Endothelial cell of umbilical vein (primary cell): Measurements from ENCODE around the gene ETV7. TPM values are rescaled to one million over a fixed set of nuclear protein-coding genes. Genes with fewer than 3 reads are reported as not detected.

Experiments used
- BruUV-seq: library from RNA; stranded (reverse); fragments of 400-500 nt; replicated peaks from 2 replicates; lab custom pipeline; 2021; lab: Mats Ljungman, UMichigan
- CTCF ChIA-PET: fragments of 300-600, 350-600 bp; sonication (Branson Sonifier 250); formaldehyde crosslinking; loops from one replicate; lab custom pipeline; 2021; ENCODE audit warnings: antibody characterized with exemption, inconsistent platforms; lab: Charles Lee
- POLR2A ChIA-PET: fragments of 300-600, 350-600 bp; sonication (Branson Sonifier 250); formaldehyde crosslinking; loops from one replicate; lab custom pipeline; 2021; ENCODE audit warnings: antibody characterized with exemption, inconsistent platforms; lab: Charles Lee
- DNase-seq: peaks from one replicate; pipeline ENCODE4 v3.0.0-alpha.2; 2011; ENCODE audit warnings: low read depth, low spot score
- FAIRE-seq: peaks from 2 replicates; lab custom pipeline; 2011; peaks lifted over from hg19 to GRCh38; lab: Jason Lieb, UNC
- H2AFZ ChIP-seq: 2 replicates; pipeline ENCODE4 v1.6.0; 2012; ENCODE audit warnings: low read depth, low read length, control low read depth, inconsistent platforms
- H3K27ac ChIP-seq: 2 replicates; pipeline ENCODE4 v1.5.1; 2011; ENCODE audit warnings: low read depth, mild to moderate bottlenecking, control low read depth, low read length, moderate library complexity; ENCODE audit not compliant: insufficient read depth
- H3K27me3 ChIP-seq, 2 experiments: 2 replicates each; pipeline versions ENCODE4 v1.6.0 to v1.6.1; 2011; ENCODE audit warnings: low read length in 2 of 2, mixed read lengths in 1 of 2; ENCODE audit not compliant: control insufficient read depth in 2 of 2, insufficient read depth in 2 of 2
- H3K36me3 ChIP-seq, 2 experiments: 2 replicates in 1 of 2; 3 replicates in 1 of 2; pipeline ENCODE4 v1.5.1; 2011; ENCODE audit warnings: low read length in 2 of 2, mild to moderate bottlenecking in 1 of 2, moderate library complexity in 1 of 2; ENCODE audit not compliant: control insufficient read depth in 2 of 2, insufficient read depth in 2 of 2; ENCODE audit errors: extremely low read depth in 1 of 2
- H3K4me1 ChIP-seq: 3 replicates; pipeline ENCODE4 v1.5.1; 2011; ENCODE audit warnings: mild to moderate bottlenecking, low read length; ENCODE audit not compliant: control insufficient read depth, insufficient read depth; ENCODE audit errors: extremely low read depth
- H3K4me2 ChIP-seq: 2 replicates; pipeline ENCODE4 v1.6.1; 2011; ENCODE audit warnings: low read length, control low read depth, mixed read lengths; ENCODE audit not compliant: insufficient read depth
- H3K4me3 ChIP-seq, 3 experiments: fragments of 200-600 bp in 1 of 3; sonication (generic), shearing (Covaris generic) in 1 of 3; replicated peaks in 1 of 3; 2 replicates each; pipeline ENCODE4 v1.5.1; 2011 to 2016; ENCODE audit warnings: control low read depth in 3 of 3, low read length in 3 of 3, mild to moderate bottlenecking in 2 of 3, inconsistent platforms in 1 of 3, low read depth in 1 of 3, moderate library complexity in 1 of 3; ENCODE audit not compliant: insufficient read depth in 1 of 3
- H3K79me2 ChIP-seq: 2 replicates; pipeline ENCODE4 v1.6.0; 2012; ENCODE audit warnings: low read length, inconsistent platforms; ENCODE audit not compliant: control insufficient read depth, insufficient read depth
- H3K9ac ChIP-seq: replicated peaks from 2 replicates; pipeline ENCODE3; 2011; ENCODE audit warnings: low read length, control low read depth; ENCODE audit not compliant: insufficient read depth; ENCODE audit errors: extremely low read depth
- H3K9me1 ChIP-seq: replicated peaks from 3 replicates; pipeline ENCODE4 v1.6.0; 2011; ENCODE audit warnings: mild to moderate bottlenecking, low read length; ENCODE audit not compliant: control insufficient read depth, insufficient read depth; ENCODE audit errors: extremely low read depth
- H3K9me3 ChIP-seq: replicated peaks from 2 replicates; pipeline ENCODE4 v1.5.1; 2012; ENCODE audit warnings: low read length, inconsistent platforms; ENCODE audit not compliant: control insufficient read depth, insufficient read depth
- H4K20me1 ChIP-seq: replicated peaks from 2 replicates; pipeline ENCODE3; 2011; ENCODE audit warnings: mild to moderate bottlenecking, low read length; ENCODE audit not compliant: control insufficient read depth, insufficient read depth; ENCODE audit errors: extremely low read depth
- CTCF ChIP-seq, 2 donors: IDR thresholded peaks; 1 replicate in 1 of 2; 2 replicates in 1 of 2; pipeline ENCODE4 v1.5.1; 2011; ENCODE audit warnings: low read length in 2 of 2, mild to moderate bottlenecking in 2 of 2, moderate library complexity in 2 of 2, control low read depth in 1 of 2, inconsistent platforms in 1 of 2, low read depth in 1 of 2; ENCODE audit not compliant: insufficient read depth in 1 of 2; ENCODE audit errors: extremely low read depth in 1 of 2
- EZH2 ChIP-seq: IDR thresholded peaks from 2 replicates; pipeline ENCODE4 v1.6.1; 2012; ENCODE audit warnings: borderline replicate concordance, low read depth, mild to moderate bottlenecking, moderate library complexity, low read length, inconsistent platforms; ENCODE audit not compliant: severe bottlenecking
- FOS ChIP-seq: IDR thresholded peaks from 2 replicates; pipeline ENCODE4 v1.6.1; 2011; ENCODE audit warnings: mild to moderate bottlenecking, low read length, moderate library complexity, borderline replicate concordance; ENCODE audit not compliant: insufficient read depth
- GATA2 ChIP-seq: IDR thresholded peaks from 2 replicates; pipeline ENCODE4 v1.7.0; 2011; ENCODE audit warnings: low read depth, mild to moderate bottlenecking, moderate library complexity, mixed read lengths, low read length; ENCODE audit not compliant: insufficient read length, insufficient read depth
- MAX ChIP-seq: IDR thresholded peaks from 2 replicates; pipeline ENCODE4 v1.6.1; 2011; ENCODE audit not compliant: insufficient read depth, insufficient read length
- MYC ChIP-seq: IDR thresholded peaks from one replicate; pipeline ENCODE4 v1.6.1; 2011; ENCODE audit warnings: mild to moderate bottlenecking, low read depth, low read length
- POLR2A ChIP-seq: IDR thresholded peaks from 2 replicates; pipeline ENCODE4 v1.6.1; 2012; ENCODE audit warnings: low read depth, mild to moderate bottlenecking, control low read depth, low read length
- dilution Hi-C: fragments of 300-500 bp; cut with MboI; formaldehyde crosslinking; loops from one replicate; pipeline ENCODE4 v1.15.0; 2019; ENCODE audit warnings: low sequenced_read_pairs; ENCODE audit not compliant: extremely low pct_ligation_motif_present
- intact Hi-C: fragments of 100-400 bp; cut with micrococcal nuclease; formaldehyde crosslinking; loops from one replicate; pipeline ENCODE4 v1.10.0; 2022
- polyA plus RNA-seq, 4 experiments: library from polyadenylated mRNA; depleted of rRNA in 3 of 4; stranded (reverse) in 3 of 4; unstranded in 1 of 4; fragments of >200 nt; gene quantifications; 2 replicates each; pipeline versions ENCODE4 v1.2.1 to v1.2.3, GENCODE V29; 2011 to 2012; ENCODE audit warnings: missing spikeins in 1 of 4
- total RNA-seq: library from RNA; stranded (reverse); gene quantifications from 2 replicates; pipeline ENCODE4 v1.2.3, GENCODE V29; 2021

ETV7 gene
- total and polyA plus RNA-seq, 2 donors (not counting 3 experiments of a cell fraction or from before 2014, with no cell fraction given): 0.23 to 0.58 TPM

GRCh38 chr6:36324715-36325114 lies 62.8 kb downstream of the ETV7 start:
- H3K79me2 ChIP-seq: no peaks in the 10 kb centered on the region
- H3K27me3 ChIP-seq: peaks cover 31% of the 10 kb centered on the region in 2 experiments
- dilution Hi-C loops (no loop called here), intact Hi-C loops (no loop called here)
- DNase-seq (no peak), FAIRE-seq (no peak)
- no peaks in the 10 kb centered on the region for H3K9me3 ChIP-seq
- ChIA-PET CTCF (interaction anchor here (2.9 to 3.3 kb wide), 2 partner anchors 16 to 22 kb away, joined by 12 read pairs; no protein-coding TSS in a partner anchor), POLR2A (no interaction called here)
- no peaks in the 10 kb centered on the region for H3K36me3 ChIP-seq
- BruUV-seq: no TSS peak
- no peaks in the 10 kb centered on the region for H3K9me1 ChIP-seq
- H3K9ac ChIP-seq: no peak overlapping the region
- TF ChIP-seq MYC: no peak
- no peak for TF ChIP-seq EZH2
- TF ChIP-seq FOS: no peak
- no peak for TF ChIP-seq GATA2
- no peak for TF ChIP-seq CTCF (IDR thresholded peaks at IDR 0.05; ENCODE audit: extremely low read depth in 1 of 2, insufficient read depth in 1 of 2, low read depth in 1 of 2, low read length in 2 of 2)
- TF ChIP-seq MAX: no peak
- TF ChIP-seq POLR2A: no peak
- H2AFZ ChIP-seq: no peak overlapping the region
- H3K4me3 ChIP-seq: no peak overlapping the region
- H3K27ac ChIP-seq: no peak overlapping the region
- no peaks in the 10 kb centered on the region for H3K4me1 ChIP-seq
- no peaks in the 10 kb centered on the region for H4K20me1 ChIP-seq
- H3K4me2 ChIP-seq: no peak overlapping the region
